Smooth muscle cell (in vitro differentiated cells): Measurements from ENCODE around the gene ATP5PD. TPM values are rescaled to one million over a fixed set of nuclear protein-coding genes. Genes with fewer than 3 reads are reported as not detected.

Source experiments
- DNase-seq: peaks from one replicate; lab custom pipeline; 2025; ENCODE audit not compliant: unreplicated experiment; lab: John Stamatoyannopoulos, UW
- H2AFZ ChIP-seq: fragments of 200-600 bp; sonication (generic); 2 replicates; pipeline ENCODE4 v1.6.0; 2016; ENCODE audit warnings: antibody characterized with exemption, low read depth, mild to moderate bottlenecking
- H3F3A ChIP-seq: fragments of 200-600 bp; sonication (generic); 2 replicates; pipeline ENCODE4 v1.6.0; 2017; ENCODE audit warnings: antibody characterized with exemption, low read depth
- H3K27ac ChIP-seq: fragments of 200-600 bp; sonication (generic); 2 replicates; pipeline ENCODE4 v1.5.1; 2016; ENCODE audit warnings: low read depth, mild to moderate bottlenecking
- H3K27me3 ChIP-seq: fragments of 200-600 bp; sonication (generic); 2 replicates; pipeline ENCODE4 v1.6.1; 2016; ENCODE audit warnings: low read depth, mild to moderate bottlenecking
- H3K36me3 ChIP-seq: fragments of 200-600 bp; sonication (generic); 2 replicates; pipeline ENCODE4 v1.5.1; 2016; ENCODE audit warnings: low read depth
- H3K4me1 ChIP-seq: fragments of 200-600 bp; sonication (generic); 2 replicates; pipeline ENCODE4 v1.5.1; 2016; ENCODE audit warnings: low read depth
- H3K4me2 ChIP-seq: fragments of 200-600 bp; sonication (generic); 2 replicates; pipeline ENCODE4 v1.6.0; 2016; ENCODE audit warnings: mild to moderate bottlenecking
- H3K4me3 ChIP-seq: fragments of 200-600 bp; sonication (generic); 2 replicates; pipeline ENCODE4 v1.5.1; 2016; ENCODE audit warnings: mild to moderate bottlenecking
- H3K79me2 ChIP-seq: fragments of 200-600 bp; sonication (generic); 2 replicates; pipeline ENCODE4 v1.6.0; 2016; ENCODE audit warnings: low read depth, mild to moderate bottlenecking
- H3K9ac ChIP-seq: fragments of 200-600 bp; sonication (generic); 2 replicates; pipeline ENCODE4 v1.6.0; 2016; ENCODE audit warnings: low read depth
- H3K9me3 ChIP-seq: fragments of 200-600 bp; sonication (generic); replicated peaks from 2 replicates; pipeline ENCODE4 v1.5.1; 2016; ENCODE audit warnings: low read depth
- H4K20me1 ChIP-seq: fragments of 200-600 bp; sonication (generic); 2 replicates; pipeline ENCODE4 v1.6.0; 2016; ENCODE audit warnings: low read depth
- CTCF ChIP-seq: fragments of 200-600 bp; sonication (generic); IDR thresholded peaks from 2 replicates; pipeline ENCODE4 v1.5.1; 2017; ENCODE audit warnings: borderline replicate concordance, mild to moderate bottlenecking, antibody characterized with exemption; ENCODE audit not compliant: insufficient read depth, poor library complexity, severe bottlenecking
- WGBS: methylation state at CpG from one replicate; pipeline ENCODE4 v1.1.7; 2016; ENCODE audit warnings: low lambda C conversion rate; 5-methylcytosine and 5-hydroxymethylcytosine counted together
- polyA plus RNA-seq: library from polyadenylated mRNA; unstranded; fragments of >200 nt; fragmentation: Nextera tagmentation; extraction: Ambion mirVana; gene quantifications from 2 replicates; pipeline ENCODE4 v1.2.1, GENCODE V29; 2016
- total RNA-seq: library from RNA; depleted of rRNA; stranded (reverse); fragments of >200 nt; gene quantifications from 2 replicates; pipeline ENCODE4 v1.2.3, GENCODE V29; 2014

The ATP5PD gene
- total RNA-seq (233 and 309 TPM in 2 replicates), polyA plus RNA-seq (318 and 321 TPM in 2 replicates)

GRCh38 chr17:75046407-75047289, at the start of gene ATP5PD, which contains the start of gene KCTD2:
ATP5PD (minus strand) TSS chr17:75046969; CDS start chr17:75042650, 4,319 bp downstream.
KCTD2 (plus strand) TSS chr17:75047225; CDS start chr17:75047251, 26 bp downstream.
- H3K27me3 ChIP-seq = no peaks in the 10 kb centered on the region
- no peaks in the 10 kb centered on the region for H3K9me3 ChIP-seq
- peak; percentile 78 for DNase-seq
- H3K4me2 ChIP-seq = peak within 1 kb of the TSS; percentile 98
- TF ChIP-seq CTCF = no peak
- peaks cover 10% of the 10 kb centered on the region for H4K20me1 ChIP-seq
- peak within 1 kb of the TSS; percentile 81 for H2AFZ ChIP-seq
- no peaks in the 10 kb centered on the region for H3F3A ChIP-seq
- H3K79me2 ChIP-seq = peaks cover 22% of the 10 kb centered on the region
- 2% methylated on average over 47 of the region's 72 CpGs for WGBS
- H3K27ac ChIP-seq = peak within 1 kb of the TSS; percentile 89
- H3K4me3 ChIP-seq = peak within 1 kb of the TSS; percentile 90
- H3K4me1 ChIP-seq = peaks cover 14% of the 10 kb centered on the region
- H3K36me3 ChIP-seq = peaks cover 6% of the 10 kb centered on the region
- H3K9ac ChIP-seq = peak within 1 kb of the TSS; percentile 86

GRCh38 chr17:75096082-75096625, 49.4 kb upstream of the ATP5PD start:
- Histone ChIP-seq H3K4me1 (peaks cover 10% of the 10 kb centered on the region), H3F3A (peaks cover 12% of the 10 kb centered on the region), H3K27ac (peak overlapping the region; percentile 63), H3K27me3 (no peaks in the 10 kb centered on the region), H3K9me3 (no peaks in the 10 kb centered on the region), H3K4me3 (no peak overlapping the region), H3K36me3 (no peaks in the 10 kb centered on the region), H3K79me2 (peaks cover 2% of the 10 kb centered on the region), H3K4me2 (peak overlapping the region; percentile 56), H4K20me1 (peaks cover 11% of the 10 kb centered on the region), H3K9ac (no peak overlapping the region), H2AFZ (no peak overlapping the region)
- DNase-seq = no peak
- no peak for TF ChIP-seq CTCF
- WGBS = 30% methylated on average over 14 of the region's 14 CpGs

- Histone ChIP-seq H3K36me3 (no peaks in the 10 kb centered on the region), H3K4me3 (no peak overlapping the region), H2AFZ (no peak overlapping the region), H4K20me1 (peaks cover 11% of the 10 kb centered on the region), H3K4me2 (no peak overlapping the region), H3K9ac (no peak overlapping the region), H3F3A (peaks cover 15% of the 10 kb centered on the region), H3K27ac (peak overlapping the region; percentile 63), H3K4me1 (peaks cover 14% of the 10 kb centered on the region), H3K79me2 (peaks cover 12% of the 10 kb centered on the region), H3K27me3 (no peaks in the 10 kb centered on the region), H3K9me3 (no peaks in the 10 kb centered on the region)
- no peak for DNase-seq
- no peak for TF ChIP-seq CTCF
- WGBS = 84% methylated on average over 15 of the region's 16 CpGs
These were observed 48.2 kb upstream of the ATP5PD start for GRCh38 chr17:75094871-75095399.
